GM23338 (cell line): Measurements from ENCODE around the gene S100B. TPM values are rescaled to one million over a fixed set of nuclear protein-coding genes. Genes with fewer than 3 reads are reported as not detected.

Experiments
- ATAC-seq: fragments of 200-7000 bp; cut with Tn5 transposase; 3 replicates; pipeline ENCODE4 v1.9.1; 2020
- DNase-seq: peaks from one replicate; pipeline ENCODE4 v3.0.0-alpha.2; 2015; ENCODE audit warnings: low spot score
- H2AFZ ChIP-seq: fragments of 200-600 bp; sonication (generic); 2 replicates; pipeline ENCODE4 v1.8.0; 2016; ENCODE audit warnings: antibody characterized with exemption, mild to moderate bottlenecking, moderate library complexity
- H3F3A ChIP-seq: fragments of 200-600 bp; sonication (generic); replicated peaks from 2 replicates; pipeline ENCODE4 v1.8.0; 2017; ENCODE audit warnings: antibody characterized with exemption, mixed run types, low read depth
- H3K27ac ChIP-seq: fragments of 200-600 bp; sonication (generic); 2 replicates; pipeline ENCODE4 v1.6.1; 2016; ENCODE audit warnings: low read depth
- H3K27me3 ChIP-seq: fragments of 200-600 bp; sonication (generic); 2 replicates; pipeline ENCODE4 v1.8.0; 2016; ENCODE audit warnings: mild to moderate bottlenecking, mixed run types, moderate library complexity; ENCODE audit not compliant: insufficient read depth
- H3K36me3 ChIP-seq: fragments of 200-600 bp; sonication (generic); 2 replicates; pipeline ENCODE4 v1.8.0; 2016; ENCODE audit warnings: mild to moderate bottlenecking; ENCODE audit not compliant: insufficient read depth
- H3K4me1 ChIP-seq: fragments of 200-600 bp; sonication (generic); 2 replicates; pipeline ENCODE4 v1.8.0; 2016; ENCODE audit warnings: mild to moderate bottlenecking, moderate library complexity; ENCODE audit not compliant: insufficient read depth
- H3K4me2 ChIP-seq: fragments of 200-600 bp; sonication (generic); 2 replicates; pipeline ENCODE4 v1.7.1; 2017; ENCODE audit warnings: mixed run types
- H3K4me3 ChIP-seq: fragments of 200-600 bp; sonication (generic); 2 replicates; pipeline ENCODE4 v1.6.1; 2016; ENCODE audit warnings: mixed run types
- H3K79me2 ChIP-seq: fragments of 200-600 bp; sonication (generic); replicated peaks from 2 replicates; pipeline ENCODE4 v1.8.0; 2017; ENCODE audit warnings: mild to moderate bottlenecking; ENCODE audit not compliant: insufficient read depth
- H3K9me2 ChIP-seq: fragments of 200-600 bp; sonication (generic); 2 replicates; pipeline ENCODE4 v1.8.0; 2017; ENCODE audit not compliant: insufficient read depth
- H4K20me1 ChIP-seq: fragments of 200-600 bp; sonication (generic); replicated peaks from 2 replicates; pipeline ENCODE4 v1.8.0; 2017; ENCODE audit warnings: mild to moderate bottlenecking; ENCODE audit not compliant: insufficient read depth
- H3K27ac Mint-ChIP-seq: 2 replicates; pipeline ENCODE4 v1.8.0; 2020; ENCODE audit warnings: inconsistent platforms, mild to moderate bottlenecking, moderate library complexity, mixed read lengths
- H3K27me3 Mint-ChIP-seq: 3 replicates; pipeline ENCODE4 v1.8.0; 2022; ENCODE audit warnings: low read depth, mild to moderate bottlenecking, moderate library complexity, mixed read lengths, inconsistent platforms; ENCODE audit not compliant: insufficient read depth, poor library complexity
- H3K36me3 Mint-ChIP-seq: 3 replicates; pipeline ENCODE4 v1.8.0; 2021; ENCODE audit warnings: low read depth, mild to moderate bottlenecking, inconsistent platforms, moderate library complexity, mixed read lengths
- H3K4me1 Mint-ChIP-seq: 3 replicates; pipeline ENCODE4 v1.8.0; 2020; ENCODE audit warnings: mild to moderate bottlenecking, inconsistent platforms, mixed read lengths
- H3K4me3 Mint-ChIP-seq: 3 replicates; pipeline ENCODE4 v1.8.0; 2021; ENCODE audit warnings: moderate library complexity, mild to moderate bottlenecking, inconsistent platforms, mixed read lengths
- H3K9me3 Mint-ChIP-seq: 3 replicates; pipeline ENCODE4 v1.8.0; 2020; ENCODE audit warnings: moderate library complexity, mild to moderate bottlenecking, inconsistent platforms, mixed read lengths
- CREB1 ChIP-seq: fragments of 250-450 bp; sonication (Bioruptor Pico); IDR thresholded peaks from 2 replicates; pipeline ENCODE4 v1.5.0; 2020; ENCODE audit warnings: low read depth, mild to moderate bottlenecking, moderate library complexity
- JUNB ChIP-seq: IDR thresholded peaks from one replicate; pipeline ENCODE4 v1.6.1; 2016; ENCODE audit warnings: antibody characterized with exemption; ENCODE audit not compliant: unreplicated experiment
- STAT1 ChIP-seq: IDR thresholded peaks from one replicate; pipeline ENCODE4 v1.6.1; 2016; ENCODE audit warnings: antibody characterized with exemption; ENCODE audit not compliant: unreplicated experiment
- ZNF114 ChIP-seq: fragments of 250-450 bp; sonication (Bioruptor Pico); IDR thresholded peaks from 2 replicates; pipeline ENCODE4 v1.5.0; 2020; ENCODE audit warnings: mild to moderate bottlenecking, moderate library complexity
- polyA plus RNA-seq: library from polyadenylated mRNA; unstranded; fragments of >200 nt; fragmentation: Nextera tagmentation; extraction: Ambion mirVana; gene quantifications from 2 replicates; pipeline ENCODE4 v1.2.1, GENCODE V29; 2016
- total RNA-seq: library from RNA; depleted of rRNA; stranded (reverse); fragments of >200 nt; shearing (Covaris generic); gene quantifications from 2 replicates; pipeline ENCODE4 v1.2.3, GENCODE V29; 2014
- TF ChIP-seq, protein P1 (sequence below): fragments of 250-450 bp; sonication (Bioruptor Pico); IDR thresholded peaks from 2 replicates; pipeline ENCODE4 v1.5.0; 2020; ENCODE audit warnings: mild to moderate bottlenecking, moderate library complexity

The S100B gene
- total and polyA plus RNA-seq, 2 experiments from 2014 or later = 0.97 to 1.5 TPM

DNA sequence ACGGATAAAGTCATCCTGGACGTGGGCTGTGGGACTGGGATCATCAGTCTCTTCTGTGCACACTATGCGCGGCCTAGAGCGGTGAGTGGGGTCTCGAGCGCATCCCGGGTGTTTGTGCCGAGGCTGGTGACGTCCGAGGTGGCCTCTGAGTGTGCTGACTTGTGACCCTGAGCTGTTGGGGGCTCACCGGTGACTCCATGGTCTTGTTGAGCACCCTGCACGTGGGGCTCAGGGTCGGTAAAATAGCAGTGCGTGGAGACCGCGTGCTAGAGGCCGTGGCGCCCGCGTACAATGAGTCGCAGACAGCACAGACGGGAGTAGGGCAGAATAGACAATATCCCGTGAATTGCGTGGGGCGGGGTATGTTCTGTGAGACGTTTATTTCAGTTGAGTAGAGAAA is 43.7 kb upstream of the S100B start:
- H3K4me1 Mint-ChIP-seq = no peaks in the 10 kb centered on the region
- no peaks in the 10 kb centered on the region; the same call in 1 of the 2 replicates for H3K79me2 ChIP-seq
- no peaks in the 10 kb centered on the region for H3K27me3 ChIP-seq
- H3F3A ChIP-seq = no peaks in the 10 kb centered on the region
- H3K4me3 Mint-ChIP-seq = no peak overlapping the region
- no peak overlapping the region for H3K4me2 ChIP-seq
- H3K36me3 ChIP-seq = peaks cover 24% of the 10 kb centered on the region
- H3K36me3 Mint-ChIP-seq = peaks cover 78% of the 10 kb centered on the region
- H3K9me2 ChIP-seq = 0 out of 2 replicates have a peak, but pooled peaks cover 6% of the 10 kb centered on the region
- no peak for DNase-seq
- peaks cover 8% of the 10 kb centered on the region for H3K27me3 Mint-ChIP-seq
- TF ChIP-seq ZNF114 (CRISPR knock-in tag) (no peak), STAT1 (no peak)
- no peak overlapping the region; the same call in 1 of the 2 replicates for H3K27ac Mint-ChIP-seq
- no peak overlapping the region for H2AFZ ChIP-seq
- H3K4me1 ChIP-seq = no peaks in the 10 kb centered on the region
- H3K9me3 Mint-ChIP-seq = no peaks in the 10 kb centered on the region
- peaks cover 15% of the 10 kb centered on the region for H4K20me1 ChIP-seq
- no peak for ATAC-seq
- no peak overlapping the region for H3K4me3 ChIP-seq
- no peak overlapping the region for H3K27ac ChIP-seq

DNA sequence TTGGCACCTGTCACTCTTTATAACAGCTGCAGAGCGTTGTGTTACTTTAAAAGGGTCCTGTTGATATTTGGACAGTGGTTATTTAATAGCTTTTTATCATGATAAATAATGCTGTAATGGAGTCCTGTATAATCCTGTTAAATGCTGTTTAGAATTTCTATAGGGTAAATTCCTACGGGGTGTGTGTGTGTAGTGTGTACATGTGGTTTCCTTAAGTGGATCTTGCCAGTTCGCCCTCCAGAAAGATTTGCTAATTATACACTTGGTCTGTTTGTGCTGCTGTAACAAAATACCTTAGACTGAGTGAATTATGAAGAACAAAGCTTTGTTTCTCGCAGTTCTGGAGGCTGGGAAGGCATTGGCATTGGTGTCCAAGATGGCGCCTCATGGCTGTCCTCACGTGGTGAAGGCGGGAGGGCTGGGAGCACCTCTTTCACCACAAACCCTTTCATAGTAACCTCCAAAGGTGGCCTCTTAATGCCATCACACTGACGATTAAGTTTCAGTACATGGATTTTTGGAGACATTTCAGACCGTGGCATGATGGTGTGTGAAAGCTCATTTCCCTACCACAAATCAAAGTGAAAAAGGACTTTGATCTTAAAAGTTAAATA is 41.8 kb upstream of the S100B start:
- Mint-ChIP-seq H3K9me3 (no peaks in the 10 kb centered on the region), H3K27ac (no peak overlapping the region), H3K27me3 (peaks cover 8% of the 10 kb centered on the region), H3K4me1 (no peaks in the 10 kb centered on the region), H3K4me3 (no peak overlapping the region), H3K36me3 (peaks cover 65% of the 10 kb centered on the region)
- Histone ChIP-seq H2AFZ (no peak overlapping the region), H3K36me3 (peaks cover 23% of the 10 kb centered on the region), H3K4me3 (no peak overlapping the region), H3K27me3 (no peaks in the 10 kb centered on the region), H3K4me2 (no peak overlapping the region), H4K20me1 (peaks cover 15% of the 10 kb centered on the region), H3K4me1 (no peaks in the 10 kb centered on the region), H3K79me2 (no peaks in the 10 kb centered on the region), H3F3A (no peaks in the 10 kb centered on the region), H3K9me2 (0 out of 2 replicates have a peak, but pooled peaks cover 6% of the 10 kb centered on the region), H3K27ac (no peak overlapping the region)
- no peak for DNase-seq
- no peak for TF ChIP-seq JUNB
- TF ChIP-seq STAT1 = no peak
- no peak for ATAC-seq

DNA sequence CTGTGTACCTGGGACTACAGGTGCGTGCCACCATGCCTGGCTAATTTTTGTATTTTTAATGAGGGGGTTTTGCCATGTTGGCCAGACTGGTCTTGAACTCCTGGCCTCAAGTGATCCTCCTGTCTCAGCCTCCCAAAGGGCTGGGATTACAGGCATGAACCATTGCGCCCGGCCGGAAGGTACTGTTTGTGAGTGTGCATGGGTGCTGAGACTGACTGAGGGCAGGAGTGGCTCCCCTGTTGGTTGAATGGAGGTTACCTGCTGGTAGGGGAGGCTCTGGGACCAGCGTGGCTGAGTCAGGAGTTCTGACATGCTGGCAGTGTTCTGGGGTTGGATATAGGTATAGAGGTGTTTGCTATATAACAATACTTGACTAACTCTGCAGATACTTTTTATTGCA is 41.0 kb upstream of the S100B start:
- no peak overlapping the region for H3K4me3 Mint-ChIP-seq
- H3K27ac Mint-ChIP-seq = no peak overlapping the region
- H3K36me3 Mint-ChIP-seq = peaks cover 70% of the 10 kb centered on the region
- no peaks in the 10 kb centered on the region for H3K27me3 ChIP-seq
- H4K20me1 ChIP-seq = peaks cover 15% of the 10 kb centered on the region
- H2AFZ ChIP-seq = no peak overlapping the region
- no peak for DNase-seq
- no peak overlapping the region for H3K27ac ChIP-seq
- H3K36me3 ChIP-seq = peaks cover 23% of the 10 kb centered on the region
- no peaks in the 10 kb centered on the region for H3K4me1 Mint-ChIP-seq
- ATAC-seq = no peak
- TF ChIP-seq, protein P1, sequence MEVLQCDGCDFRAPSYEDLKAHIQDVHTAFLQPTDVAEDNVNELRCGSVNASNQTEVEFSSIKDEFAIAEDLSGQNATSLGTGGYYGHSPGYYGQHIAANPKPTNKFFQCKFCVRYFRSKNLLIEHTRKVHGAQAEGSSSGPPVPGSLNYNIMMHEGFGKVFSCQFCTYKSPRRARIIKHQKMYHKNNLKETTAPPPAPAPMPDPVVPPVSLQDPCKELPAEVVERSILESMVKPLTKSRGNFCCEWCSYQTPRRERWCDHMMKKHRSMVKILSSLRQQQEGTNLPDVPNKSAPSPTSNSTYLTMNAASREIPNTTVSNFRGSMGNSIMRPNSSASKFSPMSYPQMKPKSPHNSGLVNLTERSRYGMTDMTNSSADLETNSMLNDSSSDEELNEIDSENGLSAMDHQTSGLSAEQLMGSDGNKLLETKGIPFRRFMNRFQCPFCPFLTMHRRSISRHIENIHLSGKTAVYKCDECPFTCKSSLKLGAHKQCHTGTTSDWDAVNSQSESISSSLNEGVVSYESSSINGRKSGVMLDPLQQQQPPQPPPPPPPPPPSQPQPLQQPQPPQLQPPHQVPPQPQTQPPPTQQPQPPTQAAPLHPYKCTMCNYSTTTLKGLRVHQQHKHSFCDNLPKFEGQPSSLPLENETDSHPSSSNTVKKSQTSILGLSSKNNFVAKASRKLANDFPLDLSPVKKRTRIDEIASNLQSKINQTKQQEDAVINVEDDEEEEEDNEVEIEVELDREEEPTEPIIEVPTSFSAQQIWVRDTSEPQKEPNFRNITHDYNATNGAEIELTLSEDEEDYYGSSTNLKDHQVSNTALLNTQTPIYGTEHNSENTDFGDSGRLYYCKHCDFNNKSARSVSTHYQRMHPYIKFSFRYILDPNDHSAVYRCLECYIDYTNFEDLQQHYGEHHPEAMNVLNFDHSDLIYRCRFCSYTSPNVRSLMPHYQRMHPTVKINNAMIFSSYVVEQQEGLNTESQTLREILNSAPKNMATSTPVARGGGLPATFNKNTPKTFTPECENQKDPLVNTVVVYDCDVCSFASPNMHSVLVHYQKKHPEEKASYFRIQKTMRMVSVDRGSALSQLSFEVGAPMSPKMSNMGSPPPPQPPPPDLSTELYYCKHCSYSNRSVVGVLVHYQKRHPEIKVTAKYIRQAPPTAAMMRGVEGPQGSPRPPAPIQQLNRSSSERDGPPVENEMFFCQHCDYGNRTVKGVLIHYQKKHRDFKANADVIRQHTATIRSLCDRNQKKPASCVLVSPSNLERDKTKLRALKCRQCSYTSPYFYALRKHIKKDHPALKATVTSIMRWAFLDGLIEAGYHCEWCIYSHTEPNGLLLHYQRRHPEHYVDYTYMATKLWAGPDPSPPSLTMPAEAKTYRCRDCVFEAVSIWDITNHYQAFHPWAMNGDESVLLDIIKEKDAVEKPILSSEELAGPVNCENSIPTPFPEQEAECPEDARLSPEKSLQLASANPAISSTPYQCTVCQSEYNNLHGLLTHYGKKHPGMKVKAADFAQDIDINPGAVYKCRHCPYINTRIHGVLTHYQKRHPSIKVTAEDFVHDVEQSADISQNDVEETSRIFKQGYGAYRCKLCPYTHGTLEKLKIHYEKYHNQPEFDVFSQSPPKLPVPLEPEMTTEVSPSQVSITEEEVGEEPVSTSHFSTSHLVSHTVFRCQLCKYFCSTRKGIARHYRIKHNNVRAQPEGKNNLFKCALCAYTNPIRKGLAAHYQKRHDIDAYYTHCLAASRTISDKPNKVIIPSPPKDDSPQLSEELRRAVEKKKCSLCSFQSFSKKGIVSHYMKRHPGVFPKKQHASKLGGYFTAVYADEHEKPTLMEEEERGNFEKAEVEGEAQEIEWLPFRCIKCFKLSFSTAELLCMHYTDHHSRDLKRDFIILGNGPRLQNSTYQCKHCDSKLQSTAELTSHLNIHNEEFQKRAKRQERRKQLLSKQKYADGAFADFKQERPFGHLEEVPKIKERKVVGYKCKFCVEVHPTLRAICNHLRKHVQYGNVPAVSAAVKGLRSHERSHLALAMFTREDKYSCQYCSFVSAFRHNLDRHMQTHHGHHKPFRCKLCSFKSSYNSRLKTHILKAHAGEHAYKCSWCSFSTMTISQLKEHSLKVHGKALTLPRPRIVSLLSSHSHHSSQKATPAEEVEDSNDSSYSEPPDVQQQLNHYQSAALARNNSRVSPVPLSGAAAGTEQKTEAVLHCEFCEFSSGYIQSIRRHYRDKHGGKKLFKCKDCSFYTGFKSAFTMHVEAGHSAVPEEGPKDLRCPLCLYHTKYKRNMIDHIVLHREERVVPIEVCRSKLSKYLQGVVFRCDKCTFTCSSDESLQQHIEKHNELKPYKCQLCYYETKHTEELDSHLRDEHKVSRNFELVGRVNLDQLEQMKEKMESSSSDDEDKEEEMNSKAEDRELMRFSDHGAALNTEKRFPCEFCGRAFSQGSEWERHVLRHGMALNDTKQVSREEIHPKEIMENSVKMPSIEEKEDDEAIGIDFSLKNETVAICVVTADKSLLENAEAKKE (CRISPR knock-in tag) = no peak
- no peak for TF ChIP-seq CREB1 (CRISPR knock-in tag)
- H3K9me3 Mint-ChIP-seq = no peaks in the 10 kb centered on the region
- peaks cover 3% of the 10 kb centered on the region; the same call in 1 of the 2 replicates for H3K79me2 ChIP-seq
- no peak overlapping the region for H3K4me3 ChIP-seq
- H3K4me2 ChIP-seq = no peak overlapping the region
- no peaks in the 10 kb centered on the region for H3K4me1 ChIP-seq
- H3K27me3 Mint-ChIP-seq = peaks cover 7% of the 10 kb centered on the region
- H3F3A ChIP-seq = no peaks in the 10 kb centered on the region
- 0 out of 2 replicates have a peak, but pooled peaks cover 6% of the 10 kb centered on the region for H3K9me2 ChIP-seq
